Mucosa of rectum (tissue), 2 donors: ENCODE data around the gene STK39.

Experiments
- H3K27ac ChIP-seq, 2 donors: one replicate each; pipeline ENCODE4 v1.7.0; 2013; ENCODE audit warnings: inconsistent platforms in 2 of 2, low read depth in 2 of 2, low read length in 2 of 2
- H3K27me3 ChIP-seq, 2 donors: one replicate each; pipeline ENCODE4 v1.7.0; 2013; ENCODE audit warnings: low read length in 2 of 2; ENCODE audit not compliant: control insufficient read depth in 2 of 2, insufficient read depth in 2 of 2
- H3K36me3 ChIP-seq, 2 donors: one replicate each; pipeline ENCODE4 v1.7.0; 2013; ENCODE audit warnings: low read length in 2 of 2; ENCODE audit not compliant: control insufficient read depth in 2 of 2, insufficient read depth in 2 of 2
- H3K4me1 ChIP-seq, 2 donors: one replicate each; pipeline ENCODE4 v1.7.0; 2013; ENCODE audit warnings: low read length in 2 of 2, mild to moderate bottlenecking in 1 of 2; ENCODE audit not compliant: control insufficient read depth in 2 of 2, insufficient read depth in 2 of 2
- H3K4me3 ChIP-seq, 2 donors: one replicate each; pipeline ENCODE4 v1.7.0; 2013; ENCODE audit warnings: low read length in 2 of 2
- H3K9ac ChIP-seq, 2 donors: one replicate each; pipeline ENCODE4 v1.7.0; 2013; ENCODE audit warnings: low read length in 2 of 2, low read depth in 1 of 2, mild to moderate bottlenecking in 1 of 2
- H3K9me3 ChIP-seq, 2 donors: one replicate each; pipeline ENCODE4 v1.7.0; 2013; ENCODE audit warnings: low read length in 2 of 2; ENCODE audit not compliant: control insufficient read depth in 2 of 2
- donor health status: healthy.
- donor health status: Normal muscosa, but diverticular disease.

The STK39 gene

DNA sequence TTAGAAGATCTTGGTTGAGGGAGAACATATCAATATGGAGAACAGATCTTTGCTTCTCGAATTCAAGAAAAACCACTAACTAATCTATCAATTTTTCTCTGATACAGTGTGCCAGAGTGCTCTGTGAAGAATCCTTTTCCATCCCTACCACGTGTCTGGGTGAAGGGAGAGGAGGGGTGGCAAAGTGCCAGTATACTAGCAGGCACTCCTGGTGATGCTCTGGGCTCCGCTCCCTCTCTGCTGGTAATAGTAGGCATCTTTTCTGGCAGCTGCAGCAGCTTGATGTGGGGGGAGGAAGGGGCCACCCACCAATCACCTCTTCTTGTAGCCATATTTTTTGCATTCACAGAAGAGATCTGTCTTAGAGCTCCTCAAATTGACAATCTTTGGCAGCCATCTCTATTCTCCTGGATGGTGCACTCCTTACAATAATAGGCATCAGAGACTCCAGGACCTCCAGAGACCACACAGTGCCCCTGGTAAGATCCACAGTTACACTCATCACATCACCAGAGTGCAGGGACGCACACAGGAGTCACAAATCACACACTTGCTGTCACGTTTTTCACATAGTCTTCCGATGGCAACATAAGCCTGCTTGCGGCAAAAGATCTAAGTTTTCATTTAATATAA lies 15.7 kb downstream of the STK39 start:
- Histone ChIP-seq H3K4me1 (peaks cover 0 to 2% of the 10 kb centered on the region in 2 donors), H3K9me3 (no peaks in the 10 kb centered on the region), H3K27ac (no peak overlapping the region), H3K27me3 (no peaks in the 10 kb centered on the region), H3K9ac (no peak overlapping the region), H3K4me3 (no peak overlapping the region), H3K36me3 (peaks cover 0 to 6% of the 10 kb centered on the region in 2 donors)

DNA sequence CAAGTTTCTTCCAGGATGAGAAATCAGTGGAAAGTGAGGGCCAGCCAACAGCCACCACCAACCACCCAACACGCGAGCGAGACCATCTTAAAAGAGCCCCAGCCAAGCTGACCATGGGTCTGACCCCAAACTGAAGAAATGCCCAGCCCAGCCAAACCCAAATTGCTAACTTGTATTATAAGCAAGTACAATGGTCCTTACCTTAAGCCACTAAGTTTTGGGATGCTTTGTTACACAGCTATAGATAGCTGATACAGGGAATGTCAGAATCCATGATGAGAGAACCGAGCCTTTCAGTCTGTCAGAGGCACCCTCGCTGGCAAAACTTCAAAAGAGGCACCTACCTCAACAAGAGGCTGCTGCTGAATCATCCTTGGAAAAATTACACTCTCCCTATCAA lies 17.0 kb downstream of the STK39 start:
- Histone ChIP-seq H3K9ac (no peak overlapping the region), H3K4me3 (no peak overlapping the region), H3K9me3 (no peaks in the 10 kb centered on the region), H3K27ac (no peak overlapping the region), H3K27me3 (no peaks in the 10 kb centered on the region), H3K4me1 (peaks cover 2 to 4% of the 10 kb centered on the region in 2 donors), H3K36me3 (peaks cover 0 to 6% of the 10 kb centered on the region in 2 donors)

DNA sequence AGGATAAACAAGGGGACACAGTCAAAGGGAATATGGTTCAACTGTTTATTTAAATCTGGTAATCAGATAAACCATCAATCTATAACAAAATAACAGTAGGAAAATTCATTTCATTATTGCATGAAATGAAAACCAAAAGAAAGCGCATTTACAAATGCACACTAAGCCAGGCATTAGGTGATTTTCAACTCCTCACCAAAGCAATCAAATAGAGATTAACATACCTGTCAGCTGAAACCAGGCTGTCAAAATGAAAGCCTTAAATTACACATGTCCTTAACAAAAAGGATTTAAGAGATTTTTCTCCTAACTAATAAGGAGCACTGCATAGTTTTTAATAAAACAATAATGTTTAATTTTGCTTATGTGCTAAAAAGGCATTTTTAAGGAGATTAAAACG lies 23.0 kb downstream of the STK39 start:
- no peaks in the 10 kb centered on the region for H3K36me3 ChIP-seq
- no peaks in the 10 kb centered on the region for H3K27me3 ChIP-seq
- no peak overlapping the region for H3K4me3 ChIP-seq
- no peak overlapping the region for H3K27ac ChIP-seq
- no peaks in the 10 kb centered on the region for H3K9me3 ChIP-seq
- H3K4me1 ChIP-seq: peaks cover 9 to 30% of the 10 kb centered on the region in 2 donors
- H3K9ac ChIP-seq: no peak overlapping the region

DNA sequence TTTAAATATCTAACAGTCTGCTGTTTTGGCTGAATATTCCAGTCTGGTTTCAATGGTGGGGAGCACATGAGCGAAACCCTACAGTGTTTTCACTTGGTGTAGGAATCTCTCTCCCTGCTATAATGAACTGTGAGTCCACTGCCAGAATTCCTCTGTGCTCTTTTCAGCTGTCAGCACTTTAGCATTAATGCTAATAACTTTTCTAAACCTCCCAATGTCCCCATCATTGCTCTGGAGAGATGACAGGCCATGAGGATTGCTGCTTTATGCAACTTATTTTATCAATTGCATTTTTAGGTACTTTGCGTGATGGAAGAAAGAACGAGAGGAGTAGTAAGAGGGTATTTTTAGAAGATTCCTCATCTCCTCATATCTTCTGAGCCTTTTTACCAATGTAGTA lies 25.3 kb downstream of the STK39 start:
- Histone ChIP-seq H3K36me3 (no peaks in the 10 kb centered on the region), H3K9me3 (no peaks in the 10 kb centered on the region), H3K4me3 (peak overlapping the region in 1 of 2 donors; percentile 14), H3K27me3 (no peaks in the 10 kb centered on the region), H3K27ac (peak overlapping the region; percentile 56 to 83), H3K9ac (no peak overlapping the region), H3K4me1 (peaks cover 9 to 31% of the 10 kb centered on the region in 2 donors)

DNA sequence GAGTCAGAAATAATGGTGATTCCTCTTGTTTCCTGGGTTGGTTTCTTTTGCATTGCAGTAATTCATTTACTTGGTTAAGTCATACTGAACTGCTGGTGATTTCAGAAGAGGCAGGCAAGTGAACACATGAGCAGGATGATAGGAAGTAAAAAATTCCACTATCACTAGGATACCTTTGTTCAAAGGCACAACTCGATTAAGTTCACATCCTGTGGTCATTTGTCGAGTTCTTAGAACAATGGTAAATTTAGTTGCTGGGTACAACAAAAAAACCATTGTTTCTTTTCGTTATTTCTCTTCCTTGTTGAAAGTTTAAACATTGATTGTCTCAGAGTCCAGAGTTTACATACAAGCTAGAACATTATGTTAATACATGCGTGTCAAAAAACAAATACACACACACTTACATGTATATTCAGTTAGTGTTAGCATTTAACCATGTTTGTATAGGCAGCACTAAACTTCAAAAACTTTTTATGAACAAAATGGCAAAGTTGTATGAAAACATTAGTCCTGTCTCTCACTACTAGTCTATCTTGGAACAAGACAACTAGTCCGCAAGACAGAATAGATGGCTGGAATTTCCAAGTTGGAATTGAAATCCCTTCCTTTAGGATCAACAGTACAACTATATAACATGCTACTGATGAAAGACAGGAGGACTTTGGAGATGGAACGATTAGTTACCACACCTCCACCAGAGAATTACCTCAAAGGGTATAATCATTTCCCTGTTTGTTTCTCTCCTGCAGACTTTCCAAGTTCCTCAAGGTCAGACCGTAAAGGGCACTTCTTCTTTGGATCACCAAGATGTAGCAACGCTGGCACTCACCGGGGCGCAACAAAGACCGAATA lies 26.2 kb downstream of the STK39 start:
- H3K27ac ChIP-seq: peak overlapping the region; percentile 56 to 83
- H3K4me1 ChIP-seq: peaks cover 9 to 38% of the 10 kb centered on the region in 2 donors
- peak overlapping the region; percentile 41 to 45 for H3K9ac ChIP-seq
- no peaks in the 10 kb centered on the region for H3K9me3 ChIP-seq
- H3K36me3 ChIP-seq: no peaks in the 10 kb centered on the region
- no peaks in the 10 kb centered on the region for H3K27me3 ChIP-seq
- H3K4me3 ChIP-seq: peak overlapping the region; percentile 14 to 29

DNA sequence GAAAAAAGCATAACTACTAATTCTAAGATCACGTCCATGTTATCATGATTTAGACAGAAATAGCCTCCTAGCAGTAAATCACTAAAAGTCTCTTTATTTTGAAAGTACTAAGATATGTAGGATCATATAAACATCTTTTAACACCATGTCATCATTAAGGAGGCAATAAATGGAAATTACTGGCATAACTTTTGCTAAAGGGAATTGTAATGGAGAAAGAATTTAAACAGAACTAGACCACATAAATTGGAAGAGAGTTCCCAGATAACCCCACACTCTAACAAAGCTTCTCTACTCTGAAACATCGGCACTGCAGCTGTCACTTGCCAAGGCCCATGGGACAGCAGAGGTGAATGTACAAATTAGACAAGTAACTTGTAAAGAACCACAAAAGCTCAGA lies 29.5 kb downstream of the STK39 start:
- no peak overlapping the region for H3K27ac ChIP-seq
- H3K9me3 ChIP-seq: no peaks in the 10 kb centered on the region
- peaks cover 10 to 35% of the 10 kb centered on the region in 2 donors for H3K4me1 ChIP-seq
- H3K4me3 ChIP-seq: no peak overlapping the region
- H3K27me3 ChIP-seq: no peaks in the 10 kb centered on the region
- no peak overlapping the region for H3K9ac ChIP-seq
- peaks cover 0 to 2% of the 10 kb centered on the region in 2 donors for H3K36me3 ChIP-seq

DNA sequence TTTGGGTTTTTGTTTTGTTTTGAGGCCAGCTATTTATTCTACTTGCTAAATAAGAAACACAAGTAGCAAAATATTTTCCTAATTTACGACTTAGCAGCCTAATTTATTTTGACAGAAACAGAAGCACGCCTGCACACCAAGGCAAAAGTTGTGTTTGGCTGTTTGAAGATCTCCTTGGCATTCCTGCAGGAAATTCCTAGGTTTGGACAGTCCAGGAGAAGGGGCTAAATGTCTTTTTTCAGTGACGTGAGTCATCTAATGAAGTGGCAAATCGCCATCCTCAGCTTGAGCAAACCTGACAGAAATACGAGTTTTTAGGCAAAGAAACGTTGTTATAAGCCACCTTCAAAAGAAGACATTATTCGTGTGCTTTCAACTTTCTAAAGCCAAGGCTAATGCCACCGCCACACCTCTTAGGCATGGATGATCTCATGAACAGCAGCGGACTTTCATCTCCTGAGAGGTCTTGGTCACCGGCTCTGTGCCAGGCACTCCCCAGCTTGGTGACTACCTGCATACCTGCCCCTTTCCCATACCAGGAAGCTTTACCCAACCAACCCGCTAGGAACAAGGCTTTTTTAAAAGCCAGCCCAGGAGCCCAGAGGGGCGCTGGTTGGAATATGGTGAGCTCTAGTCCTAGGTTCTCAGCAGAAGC lies 30.9 kb downstream of the STK39 start:
- Histone ChIP-seq H3K4me1 (peaks cover 15 to 38% of the 10 kb centered on the region in 2 donors), H3K9ac (peak overlapping the region in 1 of 2 donors; percentile 52)

DNA sequence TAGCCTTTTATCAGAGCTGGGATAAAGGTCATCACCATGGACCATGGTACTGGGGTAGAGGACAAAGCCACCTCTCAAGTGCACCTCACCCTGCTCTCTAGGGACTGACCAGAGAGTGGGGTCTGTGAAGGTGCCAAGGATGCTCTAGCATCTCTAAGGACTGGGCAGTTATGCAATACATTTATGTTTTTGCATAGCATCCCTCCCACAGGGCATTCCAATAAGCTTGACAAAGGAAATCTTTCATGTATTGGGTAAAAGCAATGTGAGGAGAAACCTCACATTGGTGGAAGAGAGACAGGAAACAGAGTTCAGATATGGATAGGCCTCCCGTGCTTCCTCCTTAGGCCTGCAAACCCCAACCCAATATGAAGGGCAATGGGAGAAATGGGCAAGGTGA lies 31.6 kb downstream of the STK39 start:
- Histone ChIP-seq H3K36me3 (peaks cover 0 to 2% of the 10 kb centered on the region in 2 donors), H3K9me3 (no peaks in the 10 kb centered on the region), H3K27me3 (no peaks in the 10 kb centered on the region), H3K9ac (peak overlapping the region in 1 of 2 donors; percentile 46), H3K27ac (peak overlapping the region; percentile 50 to 90), H3K4me1 (peaks cover 19 to 37% of the 10 kb centered on the region in 2 donors), H3K4me3 (no peak overlapping the region)

More for the DNA sequence above, 30.9 kb downstream of the STK39 start:
- no peaks in the 10 kb centered on the region for H3K9me3 ChIP-seq
- peak overlapping the region in 1 of 2 donors; percentile 39 for H3K4me3 ChIP-seq
- peak overlapping the region; percentile 50 to 90 for H3K27ac ChIP-seq
- H3K36me3 ChIP-seq: peaks cover 0 to 2% of the 10 kb centered on the region in 2 donors
- H3K27me3 ChIP-seq: no peaks in the 10 kb centered on the region

DNA sequence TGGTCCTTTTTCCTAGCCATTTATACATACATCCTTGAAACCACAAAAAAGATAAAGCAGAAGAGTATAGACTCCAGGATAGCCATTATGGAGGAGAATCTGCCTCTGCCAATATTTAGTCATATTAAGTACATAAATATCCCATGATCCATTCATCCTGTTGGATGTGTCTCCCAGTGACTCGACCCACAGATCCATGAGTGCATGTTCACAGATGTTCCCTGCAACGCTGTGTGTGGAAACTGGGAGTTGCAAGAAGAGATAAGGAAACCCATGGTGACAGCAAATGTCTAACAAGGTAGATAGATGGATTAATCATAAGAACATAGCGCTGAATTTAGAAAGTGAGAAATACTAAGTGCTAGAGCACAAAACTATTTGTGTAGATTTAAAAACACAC lies 34.5 kb downstream of the STK39 start:
- Histone ChIP-seq H3K27me3 (no peaks in the 10 kb centered on the region), H3K9ac (no peak overlapping the region), H3K9me3 (no peaks in the 10 kb centered on the region), H3K4me3 (no peak overlapping the region), H3K27ac (no peak overlapping the region), H3K36me3 (peaks cover 0 to 2% of the 10 kb centered on the region in 2 donors), H3K4me1 (peaks cover 13 to 29% of the 10 kb centered on the region in 2 donors)

DNA sequence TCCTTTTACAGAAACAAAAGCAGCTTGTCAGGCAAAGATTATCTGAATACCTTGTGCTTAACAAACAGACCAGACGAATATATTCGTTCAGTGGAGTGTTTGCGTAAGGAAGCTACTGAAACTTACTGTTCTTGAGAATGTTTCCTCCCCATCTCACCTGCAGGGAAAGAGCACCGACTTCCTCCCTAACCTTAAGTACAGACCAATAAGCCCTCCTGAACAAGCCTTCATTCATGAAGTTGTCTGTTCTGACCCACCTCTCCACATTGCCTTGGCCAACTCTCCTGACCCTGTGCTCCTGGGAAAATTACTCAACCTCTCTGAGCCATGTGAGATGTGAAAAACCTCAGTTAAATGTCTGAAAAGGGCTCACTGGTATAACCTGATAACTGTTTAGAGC lies 35.2 kb downstream of the STK39 start:
- peak overlapping the region in 1 of 2 donors; percentile 30 for H3K9ac ChIP-seq
- no peaks in the 10 kb centered on the region for H3K9me3 ChIP-seq
- H3K4me1 ChIP-seq: peaks cover 16 to 36% of the 10 kb centered on the region in 2 donors
- peak overlapping the region; percentile 41 to 70 for H3K27ac ChIP-seq
- no peaks in the 10 kb centered on the region for H3K27me3 ChIP-seq
- H3K4me3 ChIP-seq: no peak overlapping the region
- peaks cover 0 to 2% of the 10 kb centered on the region in 2 donors for H3K36me3 ChIP-seq
